GM21447 (cell line): Measurements from ENCODE around the gene TIAM2.

Experiments used
- ATAC-seq: cut with Tn5 transposase; IDR thresholded peaks from one replicate; pipeline ENCODE4 v1.9.1; 2021; ENCODE audit not compliant: unreplicated experiment

TIAM2 gene

DNA sequence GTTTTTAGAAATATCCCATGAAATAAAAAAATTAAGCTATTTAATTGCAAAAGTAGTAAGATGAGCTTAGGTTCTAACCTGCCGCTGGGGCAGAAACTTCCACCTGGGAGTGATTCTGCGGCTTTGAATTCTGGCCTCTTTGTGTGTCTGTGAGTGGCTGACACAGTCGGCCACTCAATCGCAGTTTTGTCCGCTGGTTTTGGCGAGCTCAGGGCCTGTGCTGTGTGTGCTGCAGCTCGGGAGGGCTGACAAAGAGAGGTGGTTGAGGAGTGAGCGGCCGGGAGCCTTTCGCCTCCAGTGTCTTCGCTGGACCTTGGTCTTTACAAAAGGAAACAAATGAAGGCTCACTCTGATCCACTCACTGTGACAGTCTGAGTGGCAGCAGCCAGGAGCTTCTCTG lies 128.4 kb downstream of the TIAM2 start:
- ATAC-seq: no peak

- no peak for ATAC-seq
These were observed 130.8 kb downstream of the TIAM2 start for GRCh38 chr6:155125906-155126305.

DNA sequence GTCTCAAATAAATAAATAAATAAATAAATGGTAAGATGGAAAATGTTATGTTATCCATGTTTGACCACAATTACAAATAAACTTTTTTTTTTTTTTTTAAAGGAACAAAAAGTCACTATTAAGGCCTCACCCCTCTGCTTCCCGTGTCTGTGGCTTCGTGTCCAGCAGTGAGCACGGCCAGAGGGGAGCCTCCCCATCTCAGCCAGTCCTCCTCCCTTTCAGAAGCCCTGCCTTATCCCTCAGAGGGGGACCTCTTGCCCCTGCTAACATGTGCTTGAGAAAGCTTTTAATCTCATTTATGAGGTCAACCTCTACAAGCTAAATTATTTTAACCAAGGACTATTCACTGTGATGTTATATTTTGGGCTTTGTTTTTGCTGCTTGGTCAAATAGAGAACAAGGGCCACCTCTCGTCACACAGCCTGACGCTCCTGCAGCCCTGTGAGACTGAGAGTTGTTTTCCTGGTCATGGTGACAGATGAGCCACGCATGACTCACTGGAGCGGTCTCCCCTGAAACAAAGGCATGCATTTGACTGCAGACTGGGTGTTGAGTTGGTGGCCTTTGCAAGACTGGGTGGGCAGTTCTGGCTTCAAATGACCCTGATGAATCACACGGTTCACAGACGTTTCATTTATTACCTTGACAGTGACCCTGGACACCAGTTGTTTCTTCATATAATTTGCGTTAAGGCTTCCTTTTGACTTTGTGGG lies 131.8 kb downstream of the TIAM2 start:
- ATAC-seq: peak; percentile 70

DNA sequence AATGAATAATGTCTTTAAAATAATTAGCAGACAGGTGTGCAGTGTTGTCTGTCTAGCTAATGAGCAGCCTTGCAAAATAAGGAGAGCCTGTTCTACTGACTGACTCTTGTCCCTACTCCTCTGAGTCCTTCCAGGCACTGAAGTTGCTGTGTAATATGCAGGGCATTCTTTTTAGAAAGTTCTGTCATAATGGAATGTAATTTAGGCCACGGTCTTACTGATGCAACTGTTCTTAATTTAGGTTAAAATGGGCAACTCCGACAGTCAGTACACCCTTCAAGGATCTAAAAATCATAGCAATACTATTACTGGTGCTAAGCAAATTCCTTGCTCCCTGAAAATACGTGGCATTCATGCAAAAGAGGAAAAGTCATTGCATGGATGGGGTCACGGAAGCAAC lies 133.9 kb downstream of the TIAM2 start:
- ATAC-seq: no peak

GRCh38 chr6:155129744-155130143 lies 134.6 kb downstream of the TIAM2 start:
- ATAC-seq: no peak

DNA sequence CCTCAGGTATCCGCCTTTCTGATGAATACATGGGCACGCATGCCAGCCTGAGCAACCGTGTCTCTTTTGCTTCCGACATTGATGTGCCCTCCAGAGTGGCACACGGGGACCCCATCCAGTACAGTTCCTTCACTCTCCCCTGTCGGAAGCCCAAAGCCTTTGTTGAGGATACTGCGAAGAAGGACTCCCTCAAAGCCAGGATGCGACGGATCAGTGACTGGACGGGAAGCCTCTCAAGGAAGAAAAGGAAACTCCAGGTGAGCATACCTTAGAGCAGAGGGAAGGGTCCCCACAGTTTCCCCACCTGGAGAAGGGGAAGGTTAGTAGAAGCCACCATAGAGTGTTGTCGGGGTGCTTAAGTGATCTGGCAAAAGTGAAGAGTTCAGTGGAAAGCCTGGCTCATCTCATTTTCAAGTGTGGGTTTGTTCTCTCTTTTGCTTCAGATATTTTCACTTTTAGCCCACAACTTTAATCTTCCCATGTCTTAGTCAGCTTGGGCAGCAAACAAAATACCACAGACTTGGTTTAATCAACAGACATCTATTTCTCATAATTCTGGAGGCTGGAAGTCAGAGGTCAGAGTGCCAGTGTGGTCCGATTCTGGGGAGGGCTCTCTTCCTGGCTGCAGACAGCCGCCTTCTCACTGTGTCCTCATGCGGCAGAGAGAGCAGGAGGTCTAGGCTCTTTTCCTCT lies 135.2 kb downstream of the TIAM2 start:
- no peak for ATAC-seq

DNA sequence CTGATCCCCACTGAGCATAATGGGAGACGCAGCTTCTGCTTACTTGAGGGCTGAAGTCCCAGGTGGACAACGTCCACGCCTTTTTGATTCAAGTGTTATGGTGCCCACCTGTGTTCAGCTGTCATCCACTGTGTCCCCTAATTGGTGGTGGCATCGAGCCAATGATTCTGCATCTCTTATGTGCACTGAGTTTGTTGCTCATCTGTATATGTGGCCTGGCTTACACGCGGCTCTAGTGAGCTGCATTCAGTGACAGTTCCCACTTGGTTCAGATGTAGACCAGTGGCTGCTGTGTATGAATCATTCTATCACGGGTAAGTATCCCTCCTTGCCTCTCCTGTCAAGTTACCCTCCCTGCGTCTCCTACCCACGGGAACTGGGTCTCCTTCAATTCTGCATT lies 137.5 kb downstream of the TIAM2 start:
- no peak for ATAC-seq

- ATAC-seq: no peak
These were observed 145.9 kb downstream of the TIAM2 start for GRCh38 chr6:155141002-155141401.

DNA sequence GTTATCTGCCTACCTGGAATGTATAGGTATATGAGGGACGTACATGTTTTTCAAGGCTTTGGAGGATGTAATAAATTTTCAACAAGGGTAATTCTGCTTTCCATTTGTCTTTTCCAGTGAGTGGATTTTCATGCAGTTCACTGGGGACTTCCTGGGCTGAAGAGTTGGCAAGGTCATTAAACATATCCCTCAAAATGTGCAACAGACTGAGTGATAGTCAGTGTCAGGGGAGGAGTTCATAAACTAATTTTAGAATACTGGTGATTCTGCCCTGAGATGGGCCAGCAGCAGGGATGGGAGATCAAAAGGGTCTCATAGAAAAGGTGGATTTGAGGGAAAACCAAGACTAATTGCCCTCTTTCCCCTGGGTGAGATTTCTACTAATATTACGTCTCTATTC lies 146.4 kb downstream of the TIAM2 start:
- no peak for ATAC-seq

DNA sequence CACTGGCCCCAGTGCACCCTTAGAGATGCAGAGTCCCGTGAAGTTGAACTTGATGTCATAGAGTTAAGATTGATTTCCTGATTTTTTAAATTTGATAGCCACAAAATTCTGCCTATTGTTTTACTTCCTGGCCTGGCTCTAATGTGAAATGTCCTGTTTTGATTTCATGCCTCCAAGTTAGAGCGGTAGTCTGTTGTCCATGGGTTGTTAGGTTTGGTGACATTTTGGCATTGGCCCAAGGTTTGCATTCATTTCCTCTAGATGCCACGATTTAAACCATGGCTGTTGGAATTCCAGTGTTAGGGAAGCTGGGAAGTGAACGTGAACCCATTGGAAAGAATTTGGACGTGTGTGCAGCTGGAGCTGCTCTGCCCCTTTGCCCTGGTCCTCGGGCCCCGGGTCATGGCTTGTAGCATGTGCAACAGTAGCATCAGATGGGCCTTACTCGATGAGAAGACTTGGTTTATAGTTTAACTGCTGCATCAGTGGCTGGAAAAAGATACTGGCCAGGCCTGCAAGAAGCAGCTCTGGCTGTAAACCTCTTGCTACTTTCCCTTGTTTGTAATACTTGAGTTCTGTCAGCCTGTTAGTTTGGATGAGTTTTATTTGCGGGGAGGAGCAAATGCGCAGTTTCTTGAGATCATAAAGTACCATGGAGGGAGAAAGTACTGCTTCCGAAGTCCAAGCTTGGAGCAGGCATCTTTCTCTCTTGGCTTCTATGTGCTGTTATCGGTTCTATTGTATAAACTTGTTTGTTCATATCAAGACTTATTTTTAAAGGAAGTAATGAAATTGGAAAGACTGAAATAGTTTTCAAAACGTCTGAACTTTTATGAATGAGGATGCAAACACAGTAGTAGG lies 147.3 kb downstream of the TIAM2 start:
- ATAC-seq: no peak

- peak; percentile 52 for ATAC-seq
These were observed 148.0 kb downstream of the TIAM2 start for GRCh38 chr6:155143029-155143577.

GRCh38 chr6:155143578-155144106 lies 148.5 kb downstream of the TIAM2 start:
- no peak for ATAC-seq

- ATAC-seq: no peak
These were observed 151.1 kb downstream of the TIAM2 start for GRCh38 chr6:155146205-155146604.

- ATAC-seq: no peak
These were observed 153.0 kb downstream of the TIAM2 start for GRCh38 chr6:155147958-155148663.

- no peak for ATAC-seq
These were observed 156.0 kb downstream of the TIAM2 start for GRCh38 chr6:155150967-155151671.

GRCh38 chr6:155152211-155153076 lies 157.3 kb downstream of the TIAM2 start:
- no peak for ATAC-seq

- no peak for ATAC-seq
These were observed 159.2 kb downstream of the TIAM2 start for GRCh38 chr6:155154158-155154830.

DNA sequence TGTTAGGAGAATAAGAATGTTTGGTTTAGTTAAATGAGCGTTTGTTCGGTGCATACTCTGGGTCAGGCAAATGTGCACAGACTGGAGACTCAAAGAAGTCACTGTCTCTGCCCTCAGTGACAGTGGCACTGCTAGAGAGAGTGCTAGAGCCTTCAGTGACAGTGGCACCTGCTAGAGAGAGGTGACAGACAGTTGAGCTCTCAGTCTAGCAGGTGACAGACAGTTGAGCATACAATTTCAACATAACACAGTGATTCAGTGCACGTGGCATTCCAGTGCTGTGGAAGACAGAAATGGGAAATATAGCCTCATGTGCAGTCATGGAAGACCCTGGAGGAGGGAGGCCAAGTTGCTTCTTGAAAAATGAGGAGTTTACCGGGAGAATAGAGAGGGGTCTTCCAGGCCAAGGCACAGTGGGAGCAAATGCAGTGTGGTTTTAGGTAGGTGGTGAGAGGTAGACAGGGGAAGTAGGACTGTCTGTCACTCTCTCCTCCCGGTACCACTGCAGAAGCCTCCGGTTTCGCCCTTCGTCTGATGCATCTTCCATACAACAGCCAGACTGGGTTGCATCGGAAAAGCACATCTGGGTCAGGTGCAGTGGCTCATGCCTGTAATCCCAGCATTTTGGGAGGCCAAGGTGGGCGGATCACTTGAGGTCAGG lies 160.8 kb downstream of the TIAM2 start:
- ATAC-seq: no peak
